Transverse colon (tissue), 4 donors: ENCODE measurements around the gene PKP4. TPM values are rescaled to one million over a fixed set of nuclear protein-coding genes. Genes with fewer than 3 reads are reported as not detected.

Experiments used
- DNase-seq: peaks from one replicate; pipeline ENCODE4 v3.0.0-alpha.2; 2019
- H3K27ac ChIP-seq, 4 donors: fragments of 200-600 bp; sonication (generic); 2 replicates each; pipeline ENCODE4 v1.5.1; 2016 to 2018; ENCODE audit warnings: inconsistent platforms in 4 of 4
- H3K27me3 ChIP-seq: fragments of 200-600 bp; sonication (generic); 2 replicates; pipeline ENCODE4 v1.5.1; 2017; ENCODE audit warnings: inconsistent platforms
- H3K36me3 ChIP-seq, 4 donors: fragments of 200-600 bp; sonication (generic); 2 replicates each; pipeline ENCODE4 v1.5.1; 2017 to 2019; ENCODE audit warnings: inconsistent platforms in 4 of 4
- H3K4me1 ChIP-seq, 4 donors: fragments of 200-600 bp; sonication (generic); 2 replicates each; pipeline ENCODE4 v1.5.1; 2017 to 2020; ENCODE audit warnings: inconsistent platforms in 4 of 4
- H3K4me3 ChIP-seq, 4 donors: fragments of 200-600 bp; sonication (generic); 1 replicate in 1 of 4; 2 replicates in 3 of 4; pipeline versions ENCODE4 v1.5.1 to v1.6.1; 2017 to 2019; ENCODE audit warnings: inconsistent platforms in 4 of 4
- H3K9me3 ChIP-seq, 2 donors: fragments of 200-600 bp; sonication (generic); 2 replicates each; pipeline ENCODE4 v1.5.1; 2017 to 2019; ENCODE audit warnings: inconsistent platforms in 2 of 2
- CTCF ChIP-seq, 5 experiments: fragments of 200-600 bp in 3 of 5; fragments of 450-650 bp in 2 of 5; sonication (generic) in 3 of 5; IDR thresholded peaks; 1 replicate in 2 of 5; 2 replicates in 3 of 5; pipeline ENCODE4 v1.5.1; 2016 to 2017; ENCODE audit warnings: antibody characterized with exemption in 5 of 5, inconsistent platforms in 3 of 5, mild to moderate bottlenecking in 2 of 5, moderate library complexity in 1 of 5
- EP300 ChIP-seq: sonication (generic); formaldehyde crosslinking; IDR thresholded peaks from one replicate; pipeline ENCODE4 v1.6.1; 2017; ENCODE audit warnings: antibody characterized with exemption, low read depth
- POLR2A ChIP-seq: fragments of 450-650 bp; IDR thresholded peaks from one replicate; pipeline ENCODE4 v1.6.1; 2016; ENCODE audit warnings: antibody characterized with exemption, mild to moderate bottlenecking, moderate library complexity
- POLR2AphosphoS5 ChIP-seq, 3 donors: sonication (generic); formaldehyde crosslinking; IDR thresholded peaks; one replicate each; pipeline ENCODE4 v1.6.1; 2016; ENCODE audit warnings: antibody characterized with exemption in 3 of 3
- WGBS, 2 donors: methylation state at CpG; one replicate each; pipeline ENCODE4 v1.1.5; 2018; ENCODE audit warnings: low coverage in 1 of 2; 5-methylcytosine and 5-hydroxymethylcytosine counted together
- in situ Hi-C, 4 donors: fragments of 200-750 bp; cut with MboI; loops; one replicate each; pipeline versions ENCODE4 v1.15.0 to v1.15.1; 2017; ENCODE audit warnings: low sequenced_read_pairs in 3 of 4, low pct_ligation_motif_present in 1 of 4, low pct_unique_long_range_greater_than_20kb in 1 of 4
- intact Hi-C: fragments of 100-400 bp; cut with DNase I; formaldehyde crosslinking; loops from one replicate; pipeline ENCODE4 v1.15.1; 2023; ENCODE audit warnings: low total_unique reads
- total RNA-seq, 4 donors: library from RNA; depleted of rRNA; stranded (reverse); fragments of >200 nt; gene quantifications; one replicate each; pipeline ENCODE4 v1.1.0, GENCODE V29; 2016

PKP4 gene
- total RNA-seq, 4 donors from 2014 or later, result 28.1 to 70.3 (median 58.3) TPM

GRCh38 chr2:158658396-158658795 lies 201.6 kb downstream of the PKP4 start:
- Histone ChIP-seq H3K27me3 (no peaks in the 10 kb centered on the region), H3K9me3 (no peaks in the 10 kb centered on the region), H3K27ac (no peak overlapping the region), H3K36me3 (peaks cover 0 to under 1% (median 0%) of the 10 kb centered on the region in 4 donors), H3K4me3 (no peak overlapping the region), H3K4me1 (no peaks in the 10 kb centered on the region)
- TF ChIP-seq POLR2A, result no peak
- intact Hi-C loops (no loop called here), in situ Hi-C loops (no loop called here)
- DNase-seq, result no peak
- WGBS, 2 donors, result 67 to 84% methylated on average over 2 of the region's 2 CpGs

GRCh38 chr2:158659483-158659882 lies 202.7 kb downstream of the PKP4 start:
- TF ChIP-seq EP300, result no peak
- TF ChIP-seq POLR2AphosphoS5 (IDR thresholded peaks at IDR 0.05), result no peak
- TF ChIP-seq POLR2A, result no peak
- no peak for TF ChIP-seq CTCF (IDR thresholded peaks at IDR 0.05)
- Histone ChIP-seq H3K4me3 (no peak overlapping the region), H3K36me3 (peaks cover 0 to 7% (median 0%) of the 10 kb centered on the region in 4 donors), H3K27ac (no peak overlapping the region), H3K27me3 (no peaks in the 10 kb centered on the region), H3K4me1 (no peaks in the 10 kb centered on the region), H3K9me3 (no peaks in the 10 kb centered on the region)
- WGBS, 2 donors, result 88 to 91% methylated on average over 1 of the region's 1 CpG
- in situ Hi-C loops, result no loop called here
- intact Hi-C loops, result no loop called here
- DNase-seq, result no peak

GRCh38 chr2:158661231-158661630 lies 204.5 kb downstream of the PKP4 start:
- in situ Hi-C loops (no loop called here), intact Hi-C loops (no loop called here)
- Histone ChIP-seq H3K27ac (no peak overlapping the region), H3K4me1 (no peaks in the 10 kb centered on the region), H3K4me3 (no peak overlapping the region), H3K9me3 (no peaks in the 10 kb centered on the region), H3K36me3 (peaks cover 0 to 8% (median 0%) of the 10 kb centered on the region in 4 donors), H3K27me3 (no peaks in the 10 kb centered on the region)
- WGBS, 2 donors, result 97 to 100% methylated on average over 11 to 14 of the region's 14 CpGs
- no peak for DNase-seq
- TF ChIP-seq CTCF (IDR thresholded peaks at IDR 0.05) (no peak), POLR2AphosphoS5 (IDR thresholded peaks at IDR 0.05) (no peak), POLR2A (no peak), EP300 (no peak)

- TF ChIP-seq EP300 (no peak), POLR2A (no peak), POLR2AphosphoS5 (IDR thresholded peaks at IDR 0.05) (no peak), CTCF (IDR thresholded peaks at IDR 0.05) (no peak)
- H3K36me3 ChIP-seq, result peaks cover 0 to 9% (median 3%) of the 10 kb centered on the region in 4 donors
- in situ Hi-C loops, result no loop called here
- no peak overlapping the region for H3K27ac ChIP-seq
- intact Hi-C loops, result no loop called here
- H3K9me3 ChIP-seq, result no peaks in the 10 kb centered on the region
- no peaks in the 10 kb centered on the region for H3K4me1 ChIP-seq
- no peak overlapping the region for H3K4me3 ChIP-seq
- 93 to 96% methylated on average over 2 to 6 of the region's 6 CpGs for WGBS, 2 donors
- H3K27me3 ChIP-seq, result no peaks in the 10 kb centered on the region
- DNase-seq, result no peak
Observed at GRCh38 chr2:158662421-158662820, 205.7 kb downstream of the PKP4 start.

- intact Hi-C loops (no loop called here), in situ Hi-C loops (no loop called here)
- no peaks in the 10 kb centered on the region for H3K27me3 ChIP-seq
- no peak overlapping the region for H3K4me3 ChIP-seq
- WGBS, 2 donors, result 95 to 100% methylated on average over 2 to 6 of the region's 6 CpGs
- H3K4me1 ChIP-seq, result no peaks in the 10 kb centered on the region
- DNase-seq, result no peak
- TF ChIP-seq CTCF (IDR thresholded peaks at IDR 0.05) (no peak), POLR2AphosphoS5 (IDR thresholded peaks at IDR 0.05) (no peak), EP300 (no peak), POLR2A (no peak)
- no peaks in the 10 kb centered on the region for H3K9me3 ChIP-seq
- H3K27ac ChIP-seq, result no peak overlapping the region
- H3K36me3 ChIP-seq, result peaks cover 0 to 9% (median 3%) of the 10 kb centered on the region in 4 donors
Observed at GRCh38 chr2:158663796-158664195, 207.0 kb downstream of the PKP4 start.
